Measurements from ENCODE around the gene EFNB3.

Gene EFNB3

DNA sequence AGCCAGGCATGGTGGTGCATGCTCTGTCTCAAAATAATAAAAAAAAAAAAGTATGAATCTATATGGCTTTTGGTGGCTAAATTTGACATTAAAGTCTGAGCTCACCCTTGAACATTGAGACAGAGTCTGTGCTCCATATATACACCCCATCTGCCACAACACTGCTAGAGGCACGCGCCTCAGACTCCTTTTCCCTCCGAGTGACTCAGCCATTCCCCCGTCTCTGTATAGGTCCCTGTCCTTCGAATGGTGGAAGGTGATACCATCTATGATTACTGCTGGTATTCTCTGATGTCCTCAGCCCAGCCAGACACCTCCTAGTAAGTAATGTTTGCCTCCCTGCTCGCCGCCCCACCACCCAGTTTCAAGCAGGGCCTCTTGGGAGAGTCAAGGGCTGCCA lies 4.5 kb upstream of the EFNB3 start:
- DNase-seq = no peak

- no peak for DNase-seq
Observed at GRCh38 chr17:7701681-7702080, 3.3 kb upstream of the EFNB3 start.

- DNase-seq = no peak
Observed at GRCh38 chr17:7702776-7703175, 2.2 kb upstream of the EFNB3 start.

DNA sequence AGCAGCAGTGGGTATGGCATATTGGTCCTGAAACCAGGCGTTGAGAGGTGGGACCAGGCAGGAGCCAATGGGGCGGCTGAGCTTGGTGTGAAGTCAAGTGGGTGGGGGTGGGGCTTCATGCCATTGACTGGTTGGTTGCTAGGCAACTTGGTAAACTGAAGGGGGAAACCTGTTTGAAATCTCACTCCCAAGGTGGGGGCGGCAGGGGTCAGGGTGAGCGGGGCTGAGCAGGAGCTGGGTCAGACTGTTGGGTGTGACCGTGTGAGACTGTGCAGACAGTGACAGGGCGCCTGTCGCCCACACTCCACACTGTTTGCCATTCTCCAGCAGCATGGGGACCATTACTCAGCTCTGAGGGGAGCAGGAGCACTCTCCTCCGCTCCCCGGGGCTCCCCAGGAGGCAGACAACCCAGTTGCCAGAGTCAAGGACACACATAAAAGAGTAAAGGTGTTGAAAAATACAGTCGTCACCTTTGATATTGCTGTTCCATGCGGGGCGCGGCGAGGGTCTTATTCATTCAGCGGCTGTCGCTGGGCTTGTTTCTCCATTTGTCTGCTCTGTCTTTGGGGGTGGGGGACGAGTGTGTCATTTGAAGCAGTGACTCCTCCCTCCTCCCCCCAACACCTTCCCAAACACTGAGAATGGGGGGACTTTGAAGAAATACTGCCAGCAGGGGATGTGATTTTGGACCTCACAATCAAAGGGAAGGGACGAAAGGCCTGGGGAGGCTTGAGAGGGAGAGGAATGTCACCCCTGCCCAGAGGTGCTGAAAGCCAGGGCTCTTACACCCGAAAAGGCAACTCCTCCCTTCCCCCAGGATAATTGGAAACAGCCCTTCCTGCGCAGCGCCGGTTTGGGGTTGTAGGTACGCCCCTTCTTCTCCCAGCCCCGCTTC lies 1.2 kb upstream of the EFNB3 start:
- DNase-seq = no peak

- no peak for DNase-seq
Observed at GRCh38 chr17:7705269-7706255, 560 bp downstream of the EFNB3 start.

GRCh38 chr17:7706631-7707354 lies 1.8 kb downstream of the EFNB3 start:
- DNase-seq = no peak

DNA sequence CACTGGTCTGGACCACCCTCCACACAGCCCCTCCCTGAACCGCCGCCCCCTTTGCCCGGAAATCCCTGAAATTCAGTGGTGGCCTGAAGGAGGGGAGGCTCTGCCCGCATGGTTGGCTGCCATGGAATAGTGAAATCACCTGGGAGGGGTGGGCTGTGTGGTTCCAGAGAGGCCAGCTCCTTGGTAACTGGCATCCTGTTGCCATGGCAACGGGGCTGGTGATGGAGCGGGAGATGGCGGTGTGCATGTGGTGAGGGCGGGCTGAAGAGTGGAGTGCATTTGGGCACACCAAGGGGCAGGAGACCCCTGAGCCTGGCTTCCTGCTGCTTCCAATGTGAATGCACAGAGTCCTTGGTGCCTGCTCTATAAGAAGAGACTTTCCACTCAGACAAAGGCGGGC lies 2.4 kb downstream of the EFNB3 start:
- DNase-seq = no peak

DNA sequence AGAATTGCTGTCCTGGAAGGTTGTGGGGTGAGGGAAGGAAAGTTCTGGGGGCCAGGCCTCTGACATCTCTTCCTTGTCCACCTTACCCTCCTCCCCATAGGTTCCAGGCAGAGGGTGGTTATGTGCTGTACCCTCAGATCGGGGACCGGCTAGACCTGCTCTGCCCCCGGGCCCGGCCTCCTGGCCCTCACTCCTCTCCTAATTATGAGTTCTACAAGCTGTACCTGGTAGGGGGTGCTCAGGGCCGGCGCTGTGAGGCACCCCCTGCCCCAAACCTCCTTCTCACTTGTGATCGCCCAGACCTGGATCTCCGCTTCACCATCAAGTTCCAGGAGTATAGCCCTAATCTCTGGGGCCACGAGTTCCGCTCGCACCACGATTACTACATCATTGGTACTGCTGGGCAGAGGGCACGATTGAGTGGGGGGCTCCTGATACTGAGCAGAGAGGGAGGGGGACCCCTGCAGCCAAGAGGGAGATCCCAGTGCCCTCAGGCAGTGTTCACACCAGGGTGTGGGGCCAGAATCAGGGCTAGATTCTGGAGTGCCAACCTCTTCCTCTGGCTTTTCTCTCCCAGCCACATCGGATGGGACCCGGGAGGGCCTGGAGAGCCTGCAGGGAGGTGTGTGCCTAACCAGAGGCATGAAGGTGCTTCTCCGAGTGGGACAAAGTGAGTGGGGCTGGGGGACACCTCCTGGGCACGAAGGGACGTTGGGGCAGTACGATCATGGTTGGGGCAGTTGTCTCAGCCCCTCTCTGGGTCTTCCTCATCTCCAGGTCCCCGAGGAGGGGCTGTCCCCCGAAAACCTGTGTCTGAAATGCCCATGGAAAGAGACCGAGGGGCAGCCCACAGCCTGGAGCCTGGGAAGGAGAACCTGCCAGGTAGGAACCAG lies 3.1 kb downstream of the EFNB3 start:
- DNase-seq = no peak

DNA sequence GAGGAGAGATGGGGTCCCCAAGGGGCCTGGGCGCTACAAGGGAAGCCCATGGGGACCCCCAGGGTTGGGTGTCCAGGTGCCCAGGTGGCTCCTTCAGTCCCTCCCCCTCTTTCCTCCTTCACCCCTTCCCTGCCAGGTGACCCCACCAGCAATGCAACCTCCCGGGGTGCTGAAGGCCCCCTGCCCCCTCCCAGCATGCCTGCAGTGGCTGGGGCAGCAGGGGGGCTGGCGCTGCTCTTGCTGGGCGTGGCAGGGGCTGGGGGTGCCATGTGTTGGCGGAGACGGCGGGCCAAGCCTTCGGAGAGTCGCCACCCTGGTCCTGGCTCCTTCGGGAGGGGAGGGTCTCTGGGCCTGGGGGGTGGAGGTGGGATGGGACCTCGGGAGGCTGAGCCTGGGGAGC lies 4.0 kb downstream of the EFNB3 start:
- no peak for DNase-seq

DNA sequence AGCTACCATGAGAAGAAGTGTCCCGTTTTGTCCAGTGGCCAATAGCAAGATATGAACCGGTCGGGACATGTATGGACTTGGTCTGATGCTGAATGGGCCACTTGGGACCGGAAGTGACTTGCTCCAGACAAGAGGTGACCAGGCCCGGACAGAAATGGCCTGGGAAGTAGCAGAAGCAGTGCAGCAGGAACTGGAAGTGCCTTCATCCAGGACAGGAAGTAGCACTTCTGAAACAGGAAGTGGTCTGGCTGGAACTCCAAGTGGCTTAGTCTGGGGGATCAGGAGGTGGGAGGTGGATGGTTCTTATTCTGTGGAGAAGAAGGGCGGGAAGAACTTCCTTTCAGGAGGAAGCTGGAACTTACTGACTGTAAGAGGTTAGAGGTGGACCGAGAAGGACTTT lies 5.3 kb downstream of the EFNB3 start:
- DNase-seq = no peak

DNA sequence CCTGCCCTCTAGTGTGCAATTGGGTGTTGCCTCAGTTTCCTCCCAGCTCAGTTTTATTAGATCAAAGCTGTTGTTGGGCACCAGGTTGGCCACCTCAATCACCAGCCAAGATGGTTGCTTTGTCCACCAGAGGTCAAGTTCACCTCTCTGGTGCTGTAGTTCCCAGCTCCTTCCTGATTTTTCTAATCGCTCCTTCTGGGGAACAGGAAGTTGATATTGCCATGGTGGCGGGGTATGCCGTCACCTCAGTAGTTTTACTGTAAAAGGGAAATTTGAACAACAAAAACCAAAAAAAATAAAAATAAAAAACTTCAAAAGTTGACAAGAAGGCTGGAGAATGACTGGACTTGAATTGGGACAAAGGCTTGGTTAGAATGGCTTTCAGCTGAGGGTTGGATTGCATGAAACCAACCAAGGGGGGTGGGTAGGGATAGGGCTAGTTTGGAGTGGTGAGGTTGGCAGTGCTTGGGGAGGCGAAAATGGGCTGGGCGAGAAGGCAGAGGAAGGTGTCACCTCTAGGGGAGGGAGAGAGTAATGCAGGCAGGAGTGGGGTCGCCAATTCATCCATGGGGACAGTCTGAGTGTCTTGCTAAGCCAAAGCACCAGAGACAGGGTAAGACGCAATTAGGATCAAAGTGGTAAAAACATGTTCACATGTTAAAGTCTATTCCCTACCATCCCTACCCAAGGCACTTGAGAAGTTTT lies 6.2 kb downstream of the EFNB3 start:
- no peak for DNase-seq

DNA sequence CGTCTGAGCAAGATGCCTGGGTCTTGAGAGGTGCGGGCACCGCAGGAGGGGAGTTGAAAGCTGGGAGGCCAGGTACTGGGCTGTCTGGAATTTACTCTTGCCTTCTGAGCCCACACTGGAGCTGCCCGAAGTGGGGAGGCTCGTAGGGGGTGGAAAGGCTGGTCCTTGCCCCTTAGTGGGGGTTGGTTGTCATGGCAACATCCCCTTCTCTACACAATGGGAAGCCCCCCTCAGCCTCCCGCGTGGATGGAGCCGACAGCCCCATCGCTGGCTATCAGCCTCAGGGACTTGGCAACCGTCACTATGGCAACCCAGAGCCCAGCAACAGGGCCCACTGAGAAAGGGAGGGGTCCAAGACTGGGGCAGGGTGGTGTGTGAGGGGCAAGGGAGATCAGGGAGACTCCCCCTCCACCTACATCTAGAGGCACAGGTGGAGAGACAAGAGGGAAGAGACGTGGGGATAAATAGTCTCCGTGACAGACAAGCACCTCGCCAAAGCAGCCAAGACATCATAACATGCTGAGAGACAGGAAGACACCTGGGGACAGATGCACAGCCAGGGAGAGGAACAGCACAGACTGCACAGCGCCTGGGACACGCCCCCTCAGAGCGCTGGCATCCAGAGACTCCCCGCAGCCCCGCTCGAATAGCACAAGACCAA lies 7.2 kb downstream of the EFNB3 start:
- DNase-seq = peak in 1 of 2 experiments; percentile 16

DNA sequence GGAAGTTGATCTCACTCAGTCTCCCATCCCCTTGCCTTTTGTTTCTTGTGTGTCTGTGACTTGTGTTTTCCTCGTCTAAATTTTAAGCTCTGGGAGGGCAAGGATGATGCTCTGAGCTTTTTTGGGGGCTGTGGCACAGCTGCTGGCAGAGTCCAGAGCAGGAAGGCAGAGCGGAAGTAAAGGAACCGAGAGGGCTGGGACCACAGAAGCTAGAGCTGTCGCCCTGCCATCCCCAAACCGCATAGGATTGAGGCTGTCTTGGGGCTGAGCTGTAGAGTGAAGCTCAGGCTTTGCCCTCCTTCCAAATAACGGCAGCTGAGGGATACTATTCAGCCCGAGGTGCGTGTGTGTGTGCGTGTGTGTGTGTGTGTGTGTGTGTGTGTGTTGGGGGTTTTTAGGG lies 8.8 kb downstream of the EFNB3 start:
- DNase-seq = no peak

GRCh38 chr17:7714721-7715594 lies 10.0 kb downstream of the EFNB3 start:
- no peak for DNase-seq

- DNase-seq = no peak
Observed at GRCh38 chr17:7715936-7716886, 11.2 kb downstream of the EFNB3 start.

DNA sequence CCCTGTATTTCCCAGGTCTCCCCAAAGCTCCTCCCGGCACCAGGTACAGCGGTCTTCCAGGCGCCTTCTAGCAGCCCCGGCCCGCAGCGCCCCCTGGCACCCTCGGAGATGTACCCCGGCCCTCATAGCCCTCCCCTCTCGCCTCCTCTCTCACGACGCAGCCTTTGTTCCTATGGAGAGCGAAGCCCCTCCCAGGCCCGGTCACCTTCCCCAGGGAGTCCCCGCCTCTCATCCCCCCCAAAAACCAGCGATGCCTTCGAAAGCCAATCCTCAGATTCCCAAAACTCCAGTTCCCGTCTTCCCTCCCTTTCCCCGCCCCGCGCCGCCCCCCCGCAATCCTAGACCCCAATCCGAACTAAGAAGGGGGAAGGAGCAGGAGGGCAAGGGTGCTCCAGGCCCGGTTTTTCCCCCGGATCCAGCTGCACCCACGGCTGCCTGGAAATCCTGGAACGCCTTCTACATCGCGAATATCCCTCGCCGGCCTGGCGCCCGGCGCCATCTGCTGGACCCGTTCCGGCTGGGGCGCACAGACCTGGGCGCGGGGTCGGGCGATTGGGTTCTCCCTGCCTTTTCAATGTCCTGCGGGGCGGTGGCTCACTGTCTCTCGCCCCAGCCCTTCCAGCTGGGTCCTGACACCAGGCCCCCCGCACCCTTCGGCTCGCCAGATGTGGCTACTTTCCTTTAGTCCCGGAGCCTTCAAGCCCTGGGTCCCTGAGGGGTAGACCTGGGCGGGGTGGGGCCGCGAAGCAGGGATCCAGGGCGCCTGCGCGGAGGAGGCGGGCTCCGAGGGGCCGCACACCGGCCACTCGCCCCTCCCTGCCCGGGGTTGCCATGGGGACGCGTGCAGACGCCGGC lies 12.1 kb downstream of the EFNB3 start, which contains the start of gene DNAH2:
DNAH2 (plus strand) TSS at position 844 of the 855 bp plus-strand sequence. CDS start 1,991 bp downstream, outside the sequence.
- DNase-seq = peak; percentile 89 to 91

- DNase-seq = no peak
Observed at GRCh38 chr17:7717756-7718350, 12.9 kb downstream of the EFNB3 start.

Data from NCI-H446 (cell line).